Upper lobe of left lung (tissue), 6 donors: ENCODE data around the gene HSP90AB1. TPM values are rescaled to one million over a fixed set of nuclear protein-coding genes. Genes with fewer than 3 reads are reported as not detected.

ENCODE experiments used
- ATAC-seq, 2 donors: fragments of 200-7000 bp; cut with Tn5 transposase; one replicate each; pipeline ENCODE4 v1.9.1; 2022; ENCODE audit warnings: mild to moderate bottlenecking in 2 of 2, moderate library complexity in 2 of 2; ENCODE audit not compliant: low FRiP score in 2 of 2
- DNase-seq, 2 donors: peaks; one replicate each; pipeline ENCODE4 v3.0.0-alpha.2; 2019 to 2020
- H3K27ac ChIP-seq, 4 donors: fragments of 200-600 bp; sonication (generic); one replicate each; pipeline ENCODE4 v1.5.1; 2016 to 2019
- H3K27me3 ChIP-seq, 4 donors: fragments of 200-600 bp; sonication (generic); one replicate each; pipeline ENCODE4 v1.5.1; 2017 to 2019
- H3K36me3 ChIP-seq, 4 donors: fragments of 200-600 bp; sonication (generic); one replicate each; pipeline ENCODE4 v1.5.1; 2016 to 2019
- H3K4me1 ChIP-seq, 4 donors: fragments of 200-600 bp; sonication (generic); one replicate each; pipeline ENCODE4 v1.5.1; 2018 to 2019
- H3K4me3 ChIP-seq, 4 donors: fragments of 200-600 bp; sonication (generic); one replicate each; pipeline ENCODE4 v1.5.1; 2017 to 2019; ENCODE audit warnings: mild to moderate bottlenecking in 2 of 4, moderate library complexity in 1 of 4
- H3K9me3 ChIP-seq, 4 donors: fragments of 200-600 bp; sonication (generic); one replicate each; pipeline ENCODE4 v1.5.1; 2018 to 2019
- EP300 ChIP-seq, 4 donors: sonication (generic); formaldehyde crosslinking; IDR thresholded peaks; one replicate each; pipeline ENCODE4 v1.5.1; 2017; ENCODE audit warnings: antibody characterized with exemption in 4 of 4, control low read depth in 2 of 4
- POLR2A ChIP-seq, 4 donors: fragments of 450-650 bp; IDR thresholded peaks; one replicate each; pipeline ENCODE4 v1.5.1; 2016 to 2017; ENCODE audit warnings: antibody characterized with exemption in 4 of 4, mild to moderate bottlenecking in 2 of 4
- POLR2AphosphoS5 ChIP-seq, 2 donors: sonication (generic); formaldehyde crosslinking; IDR thresholded peaks; one replicate each; pipeline ENCODE4 v1.5.1; 2017; ENCODE audit warnings: antibody characterized with exemption in 2 of 2
- WGBS, 2 donors: methylation state at CpG; one replicate each; pipeline ENCODE4 v1.1.5; 2017 to 2018; 5-methylcytosine and 5-hydroxymethylcytosine counted together
- total RNA-seq, 6 donors: library from RNA; depleted of rRNA in 4 of 6; stranded (reverse); fragments of >200 nt in 4 of 6; gene quantifications; one replicate each; pipeline versions ENCODE4 v1.1.0 to v1.2.1, GENCODE V29; 2016 to 2021
- TF ChIP-seq, protein P1 (sequence below), 6 experiments: fragments of 450-650 bp in 4 of 6; fragments of 200-600 bp in 2 of 6; sonication (generic) in 2 of 6; IDR thresholded peaks; one replicate each; pipeline ENCODE4 v1.5.1; 2016 to 2019; ENCODE audit warnings: antibody characterized with exemption in 6 of 6
- donor health status: DM: no; HTN: no; CAD: no; lungs with moderate emphysema.
- donor health status: DM: no; HTN: yes; CAD: no; lungs with severe emphysema.

Gene HSP90AB1
- total RNA-seq, 6 donors from 2014 or later, result 175 to 656 (median 471) TPM

GRCh38 chr6:44258921-44259320, 12.0 kb downstream of the HSP90AB1 start:
- Histone ChIP-seq H3K36me3 (peaks cover 8 to 45% (median 29%) of the 10 kb centered on the region in 4 donors), H3K27me3 (no peaks in the 10 kb centered on the region), H3K9me3 (no peaks in the 10 kb centered on the region), H3K27ac (no peak overlapping the region), H3K4me3 (no peak overlapping the region), H3K4me1 (peaks cover 27 to 42% (median 36%) of the 10 kb centered on the region in 4 donors)
- WGBS, 2 donors, result 94 to 97% methylated on average over 2 to 3 of the region's 3 CpGs
- DNase-seq, result no peak
- no peak for ATAC-seq
- TF ChIP-seq EP300 (IDR thresholded peaks at IDR 0.05) (no peak), POLR2AphosphoS5 (IDR thresholded peaks at IDR 0.05) (no peak), POLR2A (IDR thresholded peaks at IDR 0.05) (no peak)
- TF ChIP-seq, protein P1, sequence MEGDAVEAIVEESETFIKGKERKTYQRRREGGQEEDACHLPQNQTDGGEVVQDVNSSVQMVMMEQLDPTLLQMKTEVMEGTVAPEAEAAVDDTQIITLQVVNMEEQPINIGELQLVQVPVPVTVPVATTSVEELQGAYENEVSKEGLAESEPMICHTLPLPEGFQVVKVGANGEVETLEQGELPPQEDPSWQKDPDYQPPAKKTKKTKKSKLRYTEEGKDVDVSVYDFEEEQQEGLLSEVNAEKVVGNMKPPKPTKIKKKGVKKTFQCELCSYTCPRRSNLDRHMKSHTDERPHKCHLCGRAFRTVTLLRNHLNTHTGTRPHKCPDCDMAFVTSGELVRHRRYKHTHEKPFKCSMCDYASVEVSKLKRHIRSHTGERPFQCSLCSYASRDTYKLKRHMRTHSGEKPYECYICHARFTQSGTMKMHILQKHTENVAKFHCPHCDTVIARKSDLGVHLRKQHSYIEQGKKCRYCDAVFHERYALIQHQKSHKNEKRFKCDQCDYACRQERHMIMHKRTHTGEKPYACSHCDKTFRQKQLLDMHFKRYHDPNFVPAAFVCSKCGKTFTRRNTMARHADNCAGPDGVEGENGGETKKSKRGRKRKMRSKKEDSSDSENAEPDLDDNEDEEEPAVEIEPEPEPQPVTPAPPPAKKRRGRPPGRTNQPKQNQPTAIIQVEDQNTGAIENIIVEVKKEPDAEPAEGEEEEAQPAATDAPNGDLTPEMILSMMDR (IDR thresholded peaks at IDR 0.05), result no peak

GRCh38 chr6:44260011-44260410, 13.1 kb downstream of the HSP90AB1 start:
- H3K27ac ChIP-seq, result no peak overlapping the region
- ATAC-seq, result no peak
- H3K9me3 ChIP-seq, result no peaks in the 10 kb centered on the region
- WGBS, 2 donors, result 96% methylated on average over 8 of the region's 8 CpGs; no CpG with 5 or more reads in 1 of the 2 donors
- TF ChIP-seq POLR2AphosphoS5 (IDR thresholded peaks at IDR 0.05), result no peak
- TF ChIP-seq EP300 (IDR thresholded peaks at IDR 0.05), result no peak
- TF ChIP-seq, protein P1 (IDR thresholded peaks at IDR 0.05), result no peak
- peak in 1 of 2 donors; percentile 53 for DNase-seq
- peaks cover 37 to 53% (median 46%) of the 10 kb centered on the region in 4 donors for H3K4me1 ChIP-seq
- no peak overlapping the region for H3K4me3 ChIP-seq
- no peaks in the 10 kb centered on the region for H3K27me3 ChIP-seq
- peaks cover 0 to 34% (median 18%) of the 10 kb centered on the region in 4 donors for H3K36me3 ChIP-seq

DNA sequence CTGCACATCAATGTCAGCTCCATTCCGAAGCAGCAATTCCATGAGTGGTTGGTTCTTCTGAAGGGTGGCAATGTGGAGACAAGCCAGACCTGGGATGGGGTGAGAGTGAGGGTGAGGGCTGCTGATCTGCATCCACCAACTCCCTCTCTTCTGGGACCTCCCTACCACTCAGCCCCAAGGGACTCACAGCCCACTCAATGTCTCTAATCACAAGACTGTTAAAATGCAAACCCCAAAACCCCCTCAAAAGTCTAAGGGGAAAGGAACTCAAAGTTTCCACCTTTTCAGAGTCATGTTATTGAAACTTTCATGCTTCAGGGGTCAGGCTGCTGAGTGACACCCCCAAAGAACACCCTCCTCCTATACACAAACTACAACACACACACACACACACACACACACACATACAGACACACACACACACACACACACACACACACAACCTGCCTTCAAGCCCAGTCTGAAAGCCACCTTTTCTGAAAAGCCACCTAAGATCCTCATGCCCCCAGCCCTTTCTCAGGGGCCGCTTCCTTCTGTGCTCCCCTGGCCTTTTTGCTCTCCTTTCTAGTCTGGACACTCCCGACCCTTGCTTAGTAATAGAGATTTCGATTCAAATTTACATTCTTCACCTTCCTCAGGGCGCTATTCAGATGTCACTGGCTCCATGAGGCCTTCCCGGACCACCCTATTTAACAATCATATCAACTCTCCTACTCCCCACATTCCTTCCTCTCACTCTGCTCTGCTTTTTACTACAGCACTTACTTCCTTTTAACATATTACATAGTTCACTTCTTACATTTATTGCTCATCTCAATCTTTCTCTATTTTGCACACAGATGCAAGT, 13.8 kb downstream of the HSP90AB1 start:
- no peak overlapping the region for H3K27ac ChIP-seq
- ATAC-seq (no peak), DNase-seq (no peak)
- no peak overlapping the region for H3K4me3 ChIP-seq
- no peaks in the 10 kb centered on the region for H3K9me3 ChIP-seq
- H3K36me3 ChIP-seq, result peaks cover 0 to 29% (median 14%) of the 10 kb centered on the region in 4 donors
- no peaks in the 10 kb centered on the region for H3K27me3 ChIP-seq
- H3K4me1 ChIP-seq, result peaks cover 37 to 54% (median 46%) of the 10 kb centered on the region in 4 donors
- 94 to 95% methylated on average over 5 to 6 of the region's 6 CpGs for WGBS, 2 donors
- TF ChIP-seq, protein P1 (IDR thresholded peaks at IDR 0.05), result no peak
- TF ChIP-seq POLR2AphosphoS5 (IDR thresholded peaks at IDR 0.05) (no peak), EP300 (IDR thresholded peaks at IDR 0.05) (no peak), POLR2A (IDR thresholded peaks at IDR 0.05) (no peak)

DNA sequence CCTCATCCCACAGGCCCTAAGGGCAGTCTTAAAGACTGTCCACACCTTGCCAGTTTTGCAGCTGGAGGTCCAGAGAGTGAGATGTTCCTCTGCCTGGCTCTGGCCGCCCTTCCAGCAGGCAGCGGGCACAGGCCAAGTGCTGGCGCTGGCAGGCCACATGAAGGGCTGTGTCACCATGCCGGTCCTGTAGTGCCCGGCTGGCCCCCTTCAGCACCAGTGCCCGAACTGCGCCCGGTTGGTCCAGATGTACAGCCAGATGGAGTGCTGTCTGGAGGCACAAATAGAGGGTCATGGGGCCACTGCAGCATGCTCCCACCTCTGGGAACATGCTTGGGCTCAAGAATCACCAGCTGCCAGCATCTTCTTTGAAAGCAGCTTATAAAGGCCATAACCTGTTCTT, 14.7 kb downstream of the HSP90AB1 start:
- Histone ChIP-seq H3K4me3 (no peak overlapping the region), H3K36me3 (peaks cover 0 to 29% (median 14%) of the 10 kb centered on the region in 4 donors), H3K4me1 (peaks cover 31 to 45% (median 39%) of the 10 kb centered on the region in 4 donors), H3K27me3 (no peaks in the 10 kb centered on the region), H3K9me3 (no peaks in the 10 kb centered on the region), H3K27ac (no peak overlapping the region)
- ATAC-seq, result no peak
- 88 to 93% methylated on average over 2 to 8 of the region's 8 CpGs for WGBS, 2 donors
- TF ChIP-seq EP300 (IDR thresholded peaks at IDR 0.05) (no peak), POLR2AphosphoS5 (IDR thresholded peaks at IDR 0.05) (no peak)
- peak in 1 of 2 donors; percentile 53 for DNase-seq

DNA sequence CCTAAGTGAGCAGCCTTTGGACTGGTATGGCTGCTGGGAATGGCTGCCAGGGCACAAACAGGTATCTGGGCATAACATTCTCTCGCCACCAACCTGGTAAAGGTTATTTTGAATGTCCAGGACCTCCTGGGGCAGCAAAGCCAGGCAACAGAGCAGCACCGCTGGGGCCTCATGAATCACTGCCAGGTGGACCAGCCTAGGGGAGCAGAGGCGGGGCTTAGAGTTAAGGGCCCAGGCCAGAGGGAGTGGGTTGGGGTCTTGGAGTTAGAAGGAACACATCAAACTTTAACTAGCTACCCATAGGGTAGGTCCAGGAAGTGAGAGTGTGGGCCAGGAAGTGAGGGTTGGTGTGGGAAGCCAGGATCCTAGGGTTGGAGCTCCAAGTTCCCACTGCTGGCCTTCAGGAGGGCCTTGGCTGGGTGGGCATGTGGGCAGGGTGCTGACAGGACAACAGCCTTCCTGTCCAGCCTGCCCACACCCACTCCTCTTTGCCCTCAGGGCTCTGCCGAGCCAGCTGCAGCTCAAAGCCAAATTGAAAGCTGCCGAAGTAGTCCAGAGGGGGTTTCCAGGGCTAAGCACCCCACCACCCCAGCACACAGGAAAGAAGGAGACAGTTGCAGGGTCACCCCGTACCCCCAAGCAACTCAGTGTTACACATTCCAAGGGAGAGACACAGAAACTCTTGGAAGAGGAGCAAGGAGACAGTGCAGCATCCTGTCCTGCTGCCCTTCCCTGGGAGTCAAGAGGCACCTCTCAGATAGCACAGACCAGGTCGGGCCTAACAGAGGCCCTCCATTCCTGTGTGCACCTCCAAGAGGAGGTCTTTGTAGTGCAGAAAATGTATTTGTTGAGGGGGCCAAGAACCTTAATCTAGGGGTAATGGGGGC, 15.8 kb downstream of the HSP90AB1 start:
- Histone ChIP-seq H3K9me3 (no peaks in the 10 kb centered on the region), H3K4me1 (peaks cover 30 to 37% (median 34%) of the 10 kb centered on the region in 4 donors), H3K27ac (peak overlapping the region; percentile 43 to 92 (median 72)), H3K36me3 (peaks cover 0 to 29% (median 14%) of the 10 kb centered on the region in 4 donors), H3K4me3 (peak overlapping the region in 3 of 4 donors; percentile 9 to 91 (median 78)), H3K27me3 (no peaks in the 10 kb centered on the region)
- ATAC-seq (no peak), DNase-seq (no peak)
- TF ChIP-seq, protein P1 (IDR thresholded peaks at IDR 0.05), result no peak
- TF ChIP-seq EP300 (IDR thresholded peaks at IDR 0.05) (no peak), POLR2AphosphoS5 (IDR thresholded peaks at IDR 0.05) (no peak), POLR2A (IDR thresholded peaks at IDR 0.05) (no peak)
- WGBS, 2 donors, result 51% methylated on average over 6 to 7 of the region's 7 CpGs
